OCI-LY1 (cell line): ENCODE results near the gene IMMT.

Experiments used
- H2AFZ ChIP-seq: fragments of 200-600 bp; sonication (generic), shearing (Covaris generic); 2 replicates; pipeline ENCODE4 v1.6.0; 2014; ENCODE audit warnings: antibody characterized with exemption, mild to moderate bottlenecking, low read length
- H3F3A ChIP-seq: fragments of 200-600 bp; sonication (generic), shearing (Covaris generic); 2 replicates; pipeline ENCODE4 v1.6.0; 2014; ENCODE audit warnings: mild to moderate bottlenecking, antibody characterized with exemption, low read length, moderate library complexity; ENCODE audit not compliant: insufficient read depth
- H3K27ac ChIP-seq: fragments of 200-600 bp; sonication (generic); 2 replicates; pipeline ENCODE4 v1.5.1; 2014; ENCODE audit warnings: low read length, mixed run types, mild to moderate bottlenecking, low read depth; ENCODE audit not compliant: poor library complexity, severe bottlenecking
- H3K27me3 ChIP-seq: fragments of 200-600 bp; sonication (generic); 2 replicates; pipeline ENCODE4 v1.6.0; 2014; ENCODE audit warnings: antibody characterized with exemption, mild to moderate bottlenecking, low read length, moderate library complexity; ENCODE audit not compliant: insufficient read depth
- H3K36me3 ChIP-seq: fragments of 200-600 bp; sonication (generic); 2 replicates; pipeline ENCODE4 v1.6.1; 2014; ENCODE audit warnings: mild to moderate bottlenecking, antibody characterized with exemption, low read length, moderate library complexity, mixed read lengths; ENCODE audit not compliant: insufficient read depth
- H3K4me1 ChIP-seq: fragments of 200-600 bp; sonication (generic); 2 replicates; pipeline ENCODE4 v1.5.1; 2014; ENCODE audit warnings: mild to moderate bottlenecking, low read length, moderate library complexity; ENCODE audit not compliant: insufficient read depth, severe bottlenecking
- H3K4me2 ChIP-seq: fragments of 200-600 bp; sonication (generic), shearing (Covaris generic); 2 replicates; pipeline ENCODE4 v1.6.1; 2014; ENCODE audit warnings: low read length
- H3K4me3 ChIP-seq: fragments of 200-600 bp; sonication (generic); 2 replicates; pipeline ENCODE4 v1.5.1; 2014; ENCODE audit warnings: low read length, low read depth, mild to moderate bottlenecking, mixed read lengths; ENCODE audit not compliant: poor library complexity, severe bottlenecking
- H3K79me2 ChIP-seq: fragments of 200-600 bp; shearing (Covaris generic); 2 replicates; pipeline ENCODE4 v1.6.1; 2016; ENCODE audit warnings: mixed run types, low read length, mixed read lengths; ENCODE audit not compliant: insufficient read depth
- H3K9ac ChIP-seq: fragments of 200-600 bp; sonication (generic), shearing (Covaris generic); 2 replicates; pipeline ENCODE4 v1.6.1; 2014; ENCODE audit warnings: mild to moderate bottlenecking, low read length, mixed read lengths
- H3K9me2 ChIP-seq: fragments of 200-600 bp; sonication (generic), shearing (Covaris generic); 2 replicates; pipeline ENCODE4 v1.6.1; 2014; ENCODE audit warnings: low read depth, mild to moderate bottlenecking, low read length, mixed read lengths
- H3K9me3 ChIP-seq: fragments of 200-600 bp; shearing (Covaris generic); 2 replicates; pipeline ENCODE4 v1.6.1; 2014; ENCODE audit warnings: low read length, mixed read lengths
- H4K20me1 ChIP-seq: fragments of 200-600 bp; sonication (generic), shearing (Covaris generic); 2 replicates; pipeline ENCODE4 v1.6.0; 2016; ENCODE audit warnings: mild to moderate bottlenecking, low read length; ENCODE audit not compliant: insufficient read depth
- EZH2 ChIP-seq: fragments of 200-600 bp; sonication (generic), shearing (Covaris generic); IDR thresholded peaks from 2 replicates; pipeline ENCODE4 v1.8.0; 2017; ENCODE audit warnings: borderline replicate concordance, mixed run types, mild to moderate bottlenecking, antibody characterized with exemption, low read length, moderate library complexity, mixed read lengths
- TF ChIP-seq, protein P1 (sequence below): fragments of 200-600 bp; sonication (generic), shearing (Covaris generic); IDR thresholded peaks from 2 replicates; pipeline ENCODE4 v1.5.1; 2017; ENCODE audit warnings: mild to moderate bottlenecking, antibody characterized with exemption, low read length, moderate library complexity, mixed read lengths

The IMMT gene

DNA sequence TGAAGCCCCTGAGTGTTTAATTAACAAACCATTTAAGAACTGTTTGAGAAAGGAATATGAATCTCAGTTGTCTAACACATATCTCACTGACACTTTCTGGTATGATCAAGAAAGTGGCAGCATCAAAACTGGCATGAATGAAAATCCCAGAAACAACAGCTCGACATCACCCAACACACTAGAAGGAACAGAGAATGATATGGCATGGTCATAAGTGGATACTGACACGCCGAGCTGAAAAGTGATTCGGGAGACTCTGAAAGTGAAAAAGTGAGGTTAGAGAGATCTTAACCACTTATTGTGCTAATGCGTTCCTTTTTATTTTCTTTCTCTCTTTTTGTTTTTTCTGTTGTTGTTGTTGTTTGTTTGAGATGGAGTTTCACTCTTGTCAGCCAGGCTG is 41.9 kb upstream of the IMMT start:
- Histone ChIP-seq H3F3A (no peaks in the 10 kb centered on the region), H3K4me3 (no peak overlapping the region), H3K79me2 (no peaks in the 10 kb centered on the region), H2AFZ (no peak overlapping the region), H3K4me2 (no peak overlapping the region), H3K36me3 (no peaks in the 10 kb centered on the region), H3K9ac (no peak overlapping the region), H3K27me3 (no peaks in the 10 kb centered on the region), H4K20me1 (no peaks in the 10 kb centered on the region), H3K27ac (no peak overlapping the region), H3K9me2 (no peaks in the 10 kb centered on the region), H3K9me3 (no peaks in the 10 kb centered on the region), H3K4me1 (peaks cover 11% of the 10 kb centered on the region)
- TF ChIP-seq, protein P1, sequence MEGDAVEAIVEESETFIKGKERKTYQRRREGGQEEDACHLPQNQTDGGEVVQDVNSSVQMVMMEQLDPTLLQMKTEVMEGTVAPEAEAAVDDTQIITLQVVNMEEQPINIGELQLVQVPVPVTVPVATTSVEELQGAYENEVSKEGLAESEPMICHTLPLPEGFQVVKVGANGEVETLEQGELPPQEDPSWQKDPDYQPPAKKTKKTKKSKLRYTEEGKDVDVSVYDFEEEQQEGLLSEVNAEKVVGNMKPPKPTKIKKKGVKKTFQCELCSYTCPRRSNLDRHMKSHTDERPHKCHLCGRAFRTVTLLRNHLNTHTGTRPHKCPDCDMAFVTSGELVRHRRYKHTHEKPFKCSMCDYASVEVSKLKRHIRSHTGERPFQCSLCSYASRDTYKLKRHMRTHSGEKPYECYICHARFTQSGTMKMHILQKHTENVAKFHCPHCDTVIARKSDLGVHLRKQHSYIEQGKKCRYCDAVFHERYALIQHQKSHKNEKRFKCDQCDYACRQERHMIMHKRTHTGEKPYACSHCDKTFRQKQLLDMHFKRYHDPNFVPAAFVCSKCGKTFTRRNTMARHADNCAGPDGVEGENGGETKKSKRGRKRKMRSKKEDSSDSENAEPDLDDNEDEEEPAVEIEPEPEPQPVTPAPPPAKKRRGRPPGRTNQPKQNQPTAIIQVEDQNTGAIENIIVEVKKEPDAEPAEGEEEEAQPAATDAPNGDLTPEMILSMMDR, result no peak
- TF ChIP-seq EZH2, result no peak

DNA sequence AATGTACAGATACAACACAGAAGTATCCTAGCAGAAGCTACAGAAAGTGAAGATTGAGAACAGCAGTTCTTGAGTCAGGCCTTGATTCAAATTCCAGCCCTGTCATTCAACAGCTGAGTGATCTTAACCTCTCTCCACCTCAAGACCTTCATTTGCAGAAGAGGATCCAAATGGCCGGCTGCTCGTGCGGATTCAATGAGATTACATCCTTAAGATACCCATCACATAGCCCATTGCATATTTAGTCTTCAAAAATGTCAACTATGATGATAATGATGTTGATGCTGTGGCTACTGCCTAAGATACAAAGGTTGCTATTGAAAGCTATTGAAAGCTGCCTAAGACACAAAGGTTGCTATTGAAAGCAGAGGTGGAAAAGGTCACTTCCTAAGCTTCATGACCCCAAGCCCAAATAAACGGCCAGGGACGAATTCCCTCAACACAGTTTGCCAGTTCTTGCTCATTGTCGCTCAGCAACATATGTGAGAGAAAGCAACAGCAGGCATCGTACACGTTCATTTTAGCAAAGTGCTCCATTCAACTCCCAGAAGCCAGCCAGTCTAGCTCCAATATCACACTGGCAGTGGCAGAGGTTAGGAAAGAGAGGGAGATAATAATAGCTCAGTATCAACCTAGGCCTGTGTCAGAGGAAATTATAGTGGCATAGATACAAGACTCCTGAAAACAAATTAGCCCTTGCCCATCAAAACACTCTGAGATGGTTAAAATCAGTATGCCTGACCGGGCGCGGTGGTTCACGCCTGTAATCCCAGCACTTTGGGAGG is 40.1 kb upstream of the IMMT start:
- H3K4me2 ChIP-seq, result no peak overlapping the region
- no peak overlapping the region for H2AFZ ChIP-seq
- no peaks in the 10 kb centered on the region for H3K79me2 ChIP-seq
- no peak overlapping the region for H3K9ac ChIP-seq
- H3F3A ChIP-seq, result no peaks in the 10 kb centered on the region
- no peaks in the 10 kb centered on the region for H3K9me2 ChIP-seq
- TF ChIP-seq, protein P1, result no peak
- no peak for TF ChIP-seq EZH2
- no peak overlapping the region for H3K27ac ChIP-seq
- no peaks in the 10 kb centered on the region for H3K9me3 ChIP-seq
- H4K20me1 ChIP-seq, result no peaks in the 10 kb centered on the region
- no peak overlapping the region for H3K4me3 ChIP-seq
- no peaks in the 10 kb centered on the region for H3K27me3 ChIP-seq
- H3K36me3 ChIP-seq, result no peaks in the 10 kb centered on the region
- H3K4me1 ChIP-seq, result peaks cover 11% of the 10 kb centered on the region

DNA sequence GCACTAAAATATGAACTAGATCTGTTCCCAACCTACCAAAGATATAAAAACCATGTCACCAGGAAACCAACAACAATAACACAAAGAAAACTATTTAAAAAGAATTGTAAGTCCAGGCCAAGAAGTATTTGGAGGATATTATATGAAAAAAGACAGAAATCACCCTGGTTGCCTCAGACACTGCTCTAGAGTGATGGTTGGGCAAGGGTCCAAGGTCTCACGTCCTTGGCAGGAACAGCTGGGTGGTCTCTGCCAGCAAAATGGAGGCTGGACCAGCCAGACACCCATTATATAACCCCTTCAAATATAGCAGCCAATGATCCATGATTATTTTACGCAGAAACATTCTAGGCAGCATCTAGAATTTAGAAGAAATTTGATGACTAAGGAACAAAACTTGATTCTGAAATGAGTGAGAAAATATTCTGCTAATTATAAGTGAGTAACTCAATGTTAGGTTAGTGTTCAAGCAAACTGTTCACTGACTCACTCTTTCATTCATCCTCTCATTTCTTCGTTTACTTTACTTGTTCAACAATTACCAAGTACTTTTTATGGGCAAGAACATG is 39.4 kb upstream of the IMMT start:
- TF ChIP-seq, protein P1, result no peak
- no peak for TF ChIP-seq EZH2
- Histone ChIP-seq H3K9me3 (no peaks in the 10 kb centered on the region), H3K79me2 (no peaks in the 10 kb centered on the region), H3K4me3 (no peak overlapping the region), H3K27me3 (no peaks in the 10 kb centered on the region), H3K4me1 (peaks cover 11% of the 10 kb centered on the region), H3K27ac (no peak overlapping the region), H3K36me3 (no peaks in the 10 kb centered on the region), H4K20me1 (no peaks in the 10 kb centered on the region), H3F3A (no peaks in the 10 kb centered on the region), H2AFZ (no peak overlapping the region), H3K4me2 (no peak overlapping the region), H3K9me2 (no peaks in the 10 kb centered on the region), H3K9ac (no peak overlapping the region)
